Measurements from ENCODE around the gene TCEA2.

GRCh38 chr20:64035066-64035932 is 27.7 kb upstream of the TCEA2 start:
- TF ChIP-seq POLR2AphosphoS5 (IDR thresholded peaks at IDR 0.05; ENCODE audit: low read depth, low read length) (no peak), REST (IDR thresholded peaks at IDR 0.05; ENCODE audit: insufficient read depth in 1 of 2, low read depth in 2 of 2, low read length in 1 of 2) (no peak), SIN3A (IDR thresholded peaks at IDR 0.05; ENCODE audit: borderline replicate concordance, insufficient read depth, low read depth, low read length) (no peak)

Data from Panc1 (cell line).